Choroid plexus epithelial cell (primary cell): ENCODE results near the gene SLC25A21.

ENCODE experiments used
- DNase-seq: peaks from one replicate; pipeline ENCODE4 v3.0.0-alpha.2; 2010; ENCODE audit warnings: low read depth
- H3K4me3 ChIP-seq: 2 replicates; pipeline ENCODE4 v1.5.1; 2011; ENCODE audit warnings: low read depth, mild to moderate bottlenecking, control low read depth, low read length, moderate library complexity
- CTCF ChIP-seq: conservative IDR thresholded peaks from 2 replicates; pipeline ENCODE4 v1.5.1; 2011; ENCODE audit warnings: low read depth, mild to moderate bottlenecking, control low read depth, inconsistent platforms, low read length, moderate library complexity

Gene SLC25A21

GRCh38 chr14:36766974-36767373 lies 405.4 kb downstream of the SLC25A21 start:
- H3K4me3 ChIP-seq = no peak overlapping the region
- no peak for TF ChIP-seq CTCF
- DNase-seq = no peak

GRCh38 chr14:36757734-36758601 lies 414.4 kb downstream of the SLC25A21 start:
- H3K4me3 ChIP-seq = no peak overlapping the region
- no peak for DNase-seq
- no peak for TF ChIP-seq CTCF

- H3K4me3 ChIP-seq = no peak overlapping the region
- DNase-seq = no peak
- TF ChIP-seq CTCF = no peak
Measured at GRCh38 chr14:36756226-36756625, 416.2 kb downstream of the SLC25A21 start.

- no peak overlapping the region for H3K4me3 ChIP-seq
- no peak for DNase-seq
- TF ChIP-seq CTCF = no peak
Measured at GRCh38 chr14:36755756-36756155, 416.6 kb downstream of the SLC25A21 start.

GRCh38 chr14:36751920-36752319 lies 420.5 kb downstream of the SLC25A21 start:
- DNase-seq = no peak
- H3K4me3 ChIP-seq = no peak overlapping the region
- no peak for TF ChIP-seq CTCF

- no peak for TF ChIP-seq CTCF
- no peak overlapping the region for H3K4me3 ChIP-seq
- DNase-seq = no peak
Measured at GRCh38 chr14:36751106-36751505, 421.3 kb downstream of the SLC25A21 start.

- TF ChIP-seq CTCF = no peak
- DNase-seq = no peak
- H3K4me3 ChIP-seq = no peak overlapping the region
Measured at GRCh38 chr14:36750244-36750643, 422.2 kb downstream of the SLC25A21 start.
